Stimulated activated CD4-positive, alpha-beta T cell treated with anti-CD3 and anti-CD28 coated beads, Interleukin-12 subunit alpha, Interleukin-12 subunit beta, amount 100 ng/mL, for 4 hours (primary cell): ENCODE data around the gene RABL3.
"Not testable (repeated sequence)": the region's sequence is repeated elsewhere in the genome, so short reads cannot be mapped to it uniquely, and the experiment has no call there.

Experiments
- DNase-seq: peaks from one replicate; pipeline ENCODE4 v3.0.0-alpha.2; 2020

The RABL3 gene

GRCh38 chr3:120682095-120682681 is 60.1 kb downstream of the RABL3 start, which contains the start of gene HGD:
Gene HGD (minus strand): TSS chr3:120682239. CDS start chr3:120682111, 128 bp downstream.
- no peak for DNase-seq

- DNase-seq: no peak
Observed at GRCh38 chr3:120681506-120682038, 60.7 kb downstream of the RABL3 start.

- DNase-seq: no peak
Observed at GRCh38 chr3:120681018-120681417, 61.3 kb downstream of the RABL3 start.

GRCh38 chr3:120680193-120680894 is 62.0 kb downstream of the RABL3 start:
- no peak for DNase-seq

- no peak for DNase-seq
Observed at GRCh38 chr3:120678984-120679383, 63.3 kb downstream of the RABL3 start.

- DNase-seq: no peak
Observed at GRCh38 chr3:120678331-120678947, 63.9 kb downstream of the RABL3 start.

GRCh38 chr3:120677193-120677592 is 65.1 kb downstream of the RABL3 start:
- DNase-seq: not testable (repeated sequence)

- DNase-seq: no peak
Observed at GRCh38 chr3:120673116-120673515, 69.2 kb downstream of the RABL3 start.

- DNase-seq: no peak
Observed at GRCh38 chr3:120670576-120670975, 71.7 kb downstream of the RABL3 start.

GRCh38 chr3:120664926-120665325 is 77.4 kb downstream of the RABL3 start:
- DNase-seq: no peak

- DNase-seq: no peak
Observed at GRCh38 chr3:120661945-120662344, 80.4 kb downstream of the RABL3 start.

GRCh38 chr3:120661106-120661905 is 81.0 kb downstream of the RABL3 start:
- no peak for DNase-seq

- DNase-seq: no peak
Observed at GRCh38 chr3:120659834-120660233, 82.5 kb downstream of the RABL3 start.

- no peak for DNase-seq
Observed at GRCh38 chr3:120659285-120659684, 83.0 kb downstream of the RABL3 start.

GRCh38 chr3:120652896-120653545 is 89.3 kb downstream of the RABL3 start:
- DNase-seq: no peak

- DNase-seq: no peak
Observed at GRCh38 chr3:120652281-120652680, 90.0 kb downstream of the RABL3 start.

- DNase-seq: no peak
Observed at GRCh38 chr3:120650311-120650710, 92.0 kb downstream of the RABL3 start.

GRCh38 chr3:120649830-120650233 is 92.5 kb downstream of the RABL3 start:
- DNase-seq: no peak

- no peak for DNase-seq
Observed at GRCh38 chr3:120648290-120648689, 94.0 kb downstream of the RABL3 start.

GRCh38 chr3:120646771-120647432 is 95.4 kb downstream of the RABL3 start:
- no peak for DNase-seq

- DNase-seq: no peak
Observed at GRCh38 chr3:120645083-120645845, 97.1 kb downstream of the RABL3 start.
